ACHN (cell line): Measurements from ENCODE around the gene GPM6B.
"Not testable (repeated sequence)": the region's sequence is repeated elsewhere in the genome, so short reads cannot be mapped to it uniquely, and the experiment has no call there.

ENCODE experiments used
- DNase-seq: peaks from one replicate; pipeline ENCODE4 v3.0.0-alpha.2; 2015
- in situ Hi-C: cut with HindIII; loops from 2 replicates; pipeline ENCODE4 v1.10.0; 2017; ENCODE audit warnings: low sequenced_read_pairs, low pct_ligation_motif_present, low pct_unique_long_range_greater_than_20kb

The GPM6B gene

DNA sequence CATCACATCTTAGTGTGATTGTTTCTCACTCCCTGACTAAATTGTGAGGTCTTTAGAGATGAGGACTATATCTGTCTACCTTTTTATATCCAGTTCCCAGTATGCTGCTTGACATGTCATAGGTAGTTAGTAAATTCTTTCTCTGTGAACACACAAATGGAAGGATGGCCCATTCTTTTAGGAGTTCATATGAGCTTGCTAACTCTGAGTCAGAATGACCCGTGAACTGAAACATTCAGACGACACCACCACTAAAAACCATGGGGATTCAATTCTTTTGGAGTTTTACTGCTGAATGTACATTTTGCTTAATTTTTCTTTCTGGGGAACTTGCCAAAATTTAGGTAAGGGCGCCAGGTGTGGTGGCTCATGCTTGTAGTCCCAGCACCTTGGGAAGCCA is 68.4 kb downstream of the GPM6B start:
- in situ Hi-C loops = no loop called here
- no peak for DNase-seq

GRCh38 chrX:13747836-13748235 is 69.1 kb downstream of the GPM6B start:
- in situ Hi-C loops = no loop called here
- peak; percentile 44 for DNase-seq

DNA sequence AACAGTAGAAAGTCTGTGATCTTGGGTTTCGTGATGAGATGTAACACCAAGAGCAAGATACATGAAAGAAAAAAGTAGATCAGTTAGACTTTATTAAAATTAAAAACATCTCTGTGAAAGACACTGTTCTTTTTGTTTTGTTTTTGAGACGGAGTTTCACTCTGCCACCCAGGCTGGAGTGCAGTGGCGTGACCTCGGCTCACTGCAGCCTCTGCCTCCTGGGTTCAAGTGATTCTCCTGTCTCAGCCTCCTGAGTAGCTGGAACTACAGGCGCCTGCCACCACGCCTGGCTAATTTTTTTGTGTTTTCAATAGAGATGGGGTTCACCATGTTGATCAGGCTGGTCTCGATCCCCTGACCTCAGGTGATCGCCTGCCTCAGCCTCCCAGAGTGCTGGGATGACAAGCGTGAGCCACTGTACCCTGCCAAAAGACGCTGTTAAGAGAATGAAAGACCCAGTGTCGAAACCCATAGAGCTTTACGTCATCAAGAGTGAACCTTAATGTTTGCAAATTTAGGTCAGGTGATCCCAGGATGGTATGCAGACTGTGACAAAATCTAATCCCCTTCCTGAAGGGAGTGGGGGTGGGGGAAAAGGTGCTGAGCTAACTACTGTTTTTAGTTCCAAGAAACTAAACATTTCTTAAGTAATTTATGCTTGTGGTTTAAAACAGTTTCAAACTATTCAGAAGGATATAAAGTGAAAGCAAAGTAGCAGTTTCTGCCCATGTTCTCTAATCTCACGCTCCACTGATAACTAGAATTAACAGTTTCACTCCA is 74.3 kb downstream of the GPM6B start:
- DNase-seq = no peak
- in situ Hi-C loops = no loop called here

DNA sequence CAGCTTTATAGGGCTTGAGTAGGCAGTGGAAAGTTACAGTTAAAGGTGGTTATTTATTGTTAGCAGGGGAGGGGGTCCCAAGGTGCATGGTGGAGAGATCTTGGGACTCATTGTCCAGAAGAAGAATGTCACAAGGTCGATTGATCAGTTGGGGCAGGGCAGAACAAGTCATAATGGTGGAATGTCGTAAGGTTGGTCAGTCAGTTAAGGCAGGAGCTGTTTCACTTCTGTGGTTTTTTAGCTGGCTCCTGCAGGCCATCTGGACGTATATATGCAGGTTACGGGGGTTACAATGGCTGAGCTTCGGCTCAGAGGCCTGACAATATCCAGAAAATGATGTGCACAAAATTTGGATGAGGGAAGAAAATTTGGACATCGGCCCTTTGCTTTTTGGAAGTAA is 75.2 kb downstream of the GPM6B start:
- DNase-seq = no peak
- in situ Hi-C loops = no loop called here

- DNase-seq = peak; percentile 88
- in situ Hi-C loops = no loop called here
These were observed 82.4 kb downstream of the GPM6B start, which contains the start of the genes OFD1 and TRAPPC2 for GRCh38 chrX:13734278-13735172. Gene OFD1 (plus strand): TSS chrX:13734748. CDS start chrX:13735072, 324 bp downstream. Gene TRAPPC2 (minus strand): TSS chrX:13734620. CDS start chrX:13719963, 14,657 bp downstream.

GRCh38 chrX:13733506-13733905 is 83.4 kb downstream of the GPM6B start:
- in situ Hi-C loops = no loop called here
- no peak for DNase-seq

- DNase-seq = peak; percentile 4
- in situ Hi-C loops = no loop called here
These were observed 84.4 kb downstream of the GPM6B start for GRCh38 chrX:13732246-13733067.

DNA sequence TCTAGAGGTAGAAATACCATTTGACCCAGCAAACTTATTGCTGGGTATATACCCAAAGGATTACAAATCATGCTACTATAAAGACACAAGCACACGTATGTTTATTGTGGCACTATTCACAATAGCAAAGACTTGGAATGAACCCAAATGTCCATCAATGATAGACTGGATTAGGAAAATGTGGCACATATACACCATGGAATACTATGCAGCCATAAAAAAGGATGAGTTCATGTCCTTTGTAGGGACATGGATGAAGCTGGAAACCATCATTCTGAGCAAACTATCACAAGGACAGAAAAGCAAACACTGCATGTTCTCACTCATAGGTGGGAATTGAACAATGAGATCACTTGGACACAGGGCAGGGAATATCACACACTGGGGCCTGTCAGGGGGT is 86.4 kb downstream of the GPM6B start:
- in situ Hi-C loops = not testable (repeated sequence)

DNA sequence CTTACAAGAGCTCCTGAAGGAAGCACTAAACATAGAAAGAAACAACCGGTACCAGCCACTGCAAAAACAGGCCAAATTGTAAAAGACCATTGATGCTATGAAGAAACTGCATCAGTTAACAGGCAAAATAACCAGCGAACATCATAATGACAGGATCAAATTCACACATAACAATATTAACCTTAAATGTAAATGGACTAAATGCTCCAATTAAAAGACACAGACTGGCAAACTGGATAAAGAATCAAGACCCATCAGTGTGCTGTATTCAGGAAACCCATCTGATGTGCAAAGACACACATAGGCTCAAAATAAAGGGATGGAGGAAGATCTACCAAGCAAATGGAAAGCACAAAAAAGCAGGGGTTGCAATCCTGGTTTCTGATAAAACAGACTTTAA is 90.3 kb downstream of the GPM6B start:
- DNase-seq, in situ Hi-C loops: not testable (repeated sequence)

More for the DNA sequence above, 86.4 kb downstream of the GPM6B start:
- DNase-seq = not testable (repeated sequence)

DNA sequence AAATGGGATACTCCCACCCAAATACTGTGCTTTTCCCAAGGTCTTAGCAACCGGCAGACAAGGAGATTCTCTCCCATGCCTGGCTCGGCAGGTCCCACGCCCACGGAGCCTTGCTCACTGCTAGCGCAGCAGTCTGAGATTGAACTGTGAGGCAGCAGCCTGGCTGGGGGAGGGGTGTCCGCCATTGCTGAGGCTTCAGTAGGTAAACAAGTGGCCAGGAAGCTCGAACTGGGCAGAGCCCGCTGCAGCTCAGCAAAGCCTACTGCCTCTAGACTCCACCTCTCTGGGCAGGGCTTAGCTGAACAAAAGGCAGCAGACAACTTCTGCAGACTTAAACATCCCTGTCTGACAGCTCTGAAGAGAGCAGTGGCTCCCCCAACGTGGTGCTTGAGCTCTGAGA is 92.0 kb downstream of the GPM6B start:
- in situ Hi-C loops, DNase-seq: not testable (repeated sequence)

DNA sequence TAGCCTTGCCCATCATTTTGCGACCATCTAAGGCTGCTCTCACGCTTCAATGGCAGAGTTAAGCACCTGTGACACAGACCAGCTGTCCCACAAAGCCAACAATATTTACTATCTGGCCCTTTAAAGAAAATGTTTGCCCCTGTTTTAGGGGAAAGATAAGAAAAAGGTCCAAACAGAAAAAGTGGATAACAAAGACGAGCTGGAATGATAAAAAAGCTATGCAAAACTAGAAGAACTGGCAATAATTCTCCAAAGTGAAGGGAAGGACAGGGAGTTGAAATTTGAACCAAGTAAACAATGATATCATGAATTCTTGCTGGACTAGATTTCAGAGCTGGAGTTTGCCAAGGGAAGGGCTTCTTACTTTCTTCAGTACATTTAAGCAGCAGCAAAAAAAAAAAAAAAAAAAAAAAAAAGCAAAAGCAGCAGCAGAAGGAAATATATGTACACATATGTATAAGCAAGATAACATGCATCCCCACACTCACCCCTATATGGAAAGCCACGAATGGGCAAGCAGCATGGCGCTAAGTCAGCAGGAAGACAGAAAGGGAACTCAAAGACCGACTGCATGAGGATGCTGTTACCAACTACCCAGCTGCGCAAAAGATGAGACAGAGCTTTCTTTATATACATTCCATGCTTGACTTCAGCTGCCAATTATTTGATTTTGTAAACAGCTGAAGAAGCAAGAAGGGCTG is 94.9 kb downstream of the GPM6B start:
- in situ Hi-C loops = no loop called here
- DNase-seq = no peak

DNA sequence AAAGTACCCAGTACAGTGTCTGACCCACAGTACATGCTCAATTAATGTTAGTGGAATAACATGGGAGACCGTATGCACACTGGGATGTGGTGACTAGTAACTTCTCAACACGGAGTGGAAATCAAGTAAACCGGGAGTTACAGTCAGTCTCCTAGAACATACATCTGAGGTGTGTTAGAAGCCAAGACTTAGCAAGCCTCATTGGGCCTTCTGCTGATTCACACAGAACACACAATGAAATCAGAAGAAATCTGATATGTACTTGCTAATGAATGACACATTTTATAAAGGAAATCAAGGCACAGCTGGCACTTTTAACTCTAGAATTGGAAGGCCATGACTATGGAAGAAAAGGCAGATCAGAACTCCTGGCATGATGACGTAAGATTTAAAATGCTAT is 95.5 kb downstream of the GPM6B start:
- DNase-seq = no peak
- in situ Hi-C loops = no loop called here
